GM19455 (cell line): ENCODE measurements around the gene OPCML.

ENCODE experiments used
- ATAC-seq: cut with Tn5 transposase; IDR thresholded peaks from one replicate; pipeline ENCODE4 v1.9.1; 2021; ENCODE audit not compliant: unreplicated experiment

OPCML gene

GRCh38 chr11:133239575-133239974 lies 292.7 kb downstream of the OPCML start:
- ATAC-seq: no peak

GRCh38 chr11:133238495-133238894 lies 293.8 kb downstream of the OPCML start:
- ATAC-seq: no peak

GRCh38 chr11:133238027-133238426 lies 294.3 kb downstream of the OPCML start:
- no peak for ATAC-seq

GRCh38 chr11:133235381-133235780 lies 296.9 kb downstream of the OPCML start:
- no peak for ATAC-seq

- no peak for ATAC-seq
Observed at GRCh38 chr11:133234883-133235282, 297.4 kb downstream of the OPCML start.

- ATAC-seq: no peak
Observed at GRCh38 chr11:133232665-133233064, 299.6 kb downstream of the OPCML start.

- no peak for ATAC-seq
Observed at GRCh38 chr11:133230431-133230830, 301.9 kb downstream of the OPCML start.

GRCh38 chr11:133228471-133229329 lies 303.6 kb downstream of the OPCML start:
- no peak for ATAC-seq

GRCh38 chr11:133227632-133228111 lies 304.6 kb downstream of the OPCML start:
- ATAC-seq: no peak

- ATAC-seq: no peak
Observed at GRCh38 chr11:133224271-133224670, 308.0 kb downstream of the OPCML start.

- ATAC-seq: no peak
Observed at GRCh38 chr11:133222425-133223330, 309.6 kb downstream of the OPCML start.

GRCh38 chr11:133219543-133219942 lies 312.8 kb downstream of the OPCML start:
- no peak for ATAC-seq

- ATAC-seq: no peak
Observed at GRCh38 chr11:133216813-133217212, 315.5 kb downstream of the OPCML start.

- ATAC-seq: no peak
Observed at GRCh38 chr11:133215596-133216230, 316.6 kb downstream of the OPCML start.

- ATAC-seq: no peak
Observed at GRCh38 chr11:133214646-133215045, 317.7 kb downstream of the OPCML start.

- ATAC-seq: no peak
Observed at GRCh38 chr11:133212201-133212600, 320.1 kb downstream of the OPCML start.

- ATAC-seq: no peak
Observed at GRCh38 chr11:133207995-133208394, 324.3 kb downstream of the OPCML start.

- ATAC-seq: no peak
Observed at GRCh38 chr11:133206313-133207005, 325.8 kb downstream of the OPCML start.

GRCh38 chr11:133204158-133204557 lies 328.1 kb downstream of the OPCML start:
- ATAC-seq: no peak

GRCh38 chr11:133202816-133203215 lies 329.5 kb downstream of the OPCML start:
- no peak for ATAC-seq

GRCh38 chr11:133198438-133198837 lies 333.9 kb downstream of the OPCML start:
- ATAC-seq: no peak
